Gastroesophageal sphincter (tissue), 4 donors: ENCODE measurements around the gene CFAP57. TPM values are rescaled to one million over a fixed set of nuclear protein-coding genes. Genes with fewer than 3 reads are reported as not detected.
A peak's percentile ranks its signal among the peaks of the same experiment; 100 is the strongest.

Source experiments
- ATAC-seq: fragments of 150-250 bp; one replicate; pipeline ENCODE4 v1.9.1; 2016; ENCODE audit warnings: mild to moderate bottlenecking, moderate library complexity
- H3K27ac ChIP-seq, 4 donors: fragments of 200-600 bp; sonication (generic) in 3 of 4; 1 replicate in 3 of 4; 2 replicates in 1 of 4; pipeline ENCODE4 v1.5.1; 2016 to 2019
- H3K27me3 ChIP-seq: fragments of 200-600 bp; sonication (generic); one replicate; pipeline ENCODE4 v1.5.1; 2019
- H3K36me3 ChIP-seq, 2 donors: fragments of 200-600 bp; sonication (generic); one replicate each; pipeline ENCODE4 v1.5.1; 2019; ENCODE audit warnings: control low read depth in 1 of 2
- H3K4me1 ChIP-seq, 3 donors: fragments of 200-600 bp; sonication (generic); 1 replicate in 2 of 3; 2 replicates in 1 of 3; pipeline ENCODE4 v1.5.1; 2016 to 2019; ENCODE audit warnings: control low read depth in 2 of 3
- H3K4me3 ChIP-seq, 2 donors: fragments of 200-600 bp; sonication (generic); one replicate each; pipeline ENCODE4 v1.5.1; 2019; ENCODE audit warnings: mild to moderate bottlenecking in 1 of 2, moderate library complexity in 1 of 2
- H3K9me3 ChIP-seq, 3 donors: fragments of 200-600 bp; sonication (generic); one replicate each; pipeline ENCODE4 v1.5.1; 2017 to 2019; ENCODE audit warnings: control low read depth in 2 of 3
- CTCF ChIP-seq, 4 experiments: fragments of 200-600 bp in 2 of 4; fragments of 450-650 bp in 2 of 4; sonication (generic) in 1 of 4; IDR thresholded peaks; one replicate each; pipeline ENCODE4 v1.5.1; 2017 to 2019; ENCODE audit warnings: antibody characterized with exemption in 4 of 4, mild to moderate bottlenecking in 2 of 4, moderate library complexity in 2 of 4
- EP300 ChIP-seq: sonication (generic); formaldehyde crosslinking; IDR thresholded peaks from one replicate; pipeline ENCODE4 v1.6.1; 2017; ENCODE audit warnings: antibody characterized with exemption, mild to moderate bottlenecking
- POLR2A ChIP-seq, 2 donors: fragments of 450-650 bp; IDR thresholded peaks; one replicate each; pipeline ENCODE4 v1.6.1; 2017; ENCODE audit warnings: antibody characterized with exemption in 2 of 2, mild to moderate bottlenecking in 2 of 2, moderate library complexity in 1 of 2
- POLR2AphosphoS5 ChIP-seq: sonication (generic); formaldehyde crosslinking; IDR thresholded peaks from one replicate; pipeline ENCODE4 v1.6.1; 2017; ENCODE audit warnings: antibody characterized with exemption
- WGBS, 2 donors: methylation state at CpG; one replicate each; pipeline ENCODE4 v1.1.5; 2018; ENCODE audit warnings: low coverage in 1 of 2; 5-methylcytosine and 5-hydroxymethylcytosine counted together
- total RNA-seq, 4 donors: library from RNA; depleted of rRNA; stranded (reverse); fragments of >200 nt; gene quantifications; one replicate each; pipeline ENCODE4 v1.1.0, GENCODE V29; 2016

The CFAP57 gene
- total RNA-seq, 4 donors from 2014 or later = not detected

GRCh38 chr1:43292679-43293078 lies 120.5 kb downstream of the CFAP57 start:
- no peak for ATAC-seq
- TF ChIP-seq EP300 = no peak
- no peak for TF ChIP-seq POLR2A (IDR thresholded peaks at IDR 0.05)
- TF ChIP-seq POLR2AphosphoS5 = no peak
- no peak for TF ChIP-seq CTCF (IDR thresholded peaks at IDR 0.05)
- H3K4me1 ChIP-seq = peaks cover 0 to 42% (median 18%) of the 10 kb centered on the region in 3 donors
- H3K36me3 ChIP-seq = no peaks in the 10 kb centered on the region
- no peak overlapping the region for H3K4me3 ChIP-seq
- H3K27ac ChIP-seq = peak overlapping the region in 3 of 4 donors; percentile 70 to 81 (median 71)
- H3K9me3 ChIP-seq = no peaks in the 10 kb centered on the region
- H3K27me3 ChIP-seq = no peaks in the 10 kb centered on the region
- 71% methylated on average over 4 of the region's 5 CpGs; no CpG with 5 or more reads in 1 of the 2 donors for WGBS, 2 donors

GRCh38 chr1:43293176-43293575 lies 121.0 kb downstream of the CFAP57 start:
- H3K4me3 ChIP-seq = no peak overlapping the region
- TF ChIP-seq POLR2A (IDR thresholded peaks at IDR 0.05) = no peak
- no peak for TF ChIP-seq POLR2AphosphoS5
- no peak for TF ChIP-seq EP300
- TF ChIP-seq CTCF (IDR thresholded peaks at IDR 0.05) = no peak
- 100% methylated on average over 1 of the region's 2 CpGs for WGBS, 2 donors
- H3K36me3 ChIP-seq = no peaks in the 10 kb centered on the region
- H3K4me1 ChIP-seq = peaks cover 0 to 42% (median 18%) of the 10 kb centered on the region in 3 donors
- H3K9me3 ChIP-seq = no peaks in the 10 kb centered on the region
- H3K27ac ChIP-seq = peak overlapping the region in 3 of 4 donors; percentile 70 to 81 (median 71)
- no peaks in the 10 kb centered on the region for H3K27me3 ChIP-seq
- no peak for ATAC-seq

DNA sequence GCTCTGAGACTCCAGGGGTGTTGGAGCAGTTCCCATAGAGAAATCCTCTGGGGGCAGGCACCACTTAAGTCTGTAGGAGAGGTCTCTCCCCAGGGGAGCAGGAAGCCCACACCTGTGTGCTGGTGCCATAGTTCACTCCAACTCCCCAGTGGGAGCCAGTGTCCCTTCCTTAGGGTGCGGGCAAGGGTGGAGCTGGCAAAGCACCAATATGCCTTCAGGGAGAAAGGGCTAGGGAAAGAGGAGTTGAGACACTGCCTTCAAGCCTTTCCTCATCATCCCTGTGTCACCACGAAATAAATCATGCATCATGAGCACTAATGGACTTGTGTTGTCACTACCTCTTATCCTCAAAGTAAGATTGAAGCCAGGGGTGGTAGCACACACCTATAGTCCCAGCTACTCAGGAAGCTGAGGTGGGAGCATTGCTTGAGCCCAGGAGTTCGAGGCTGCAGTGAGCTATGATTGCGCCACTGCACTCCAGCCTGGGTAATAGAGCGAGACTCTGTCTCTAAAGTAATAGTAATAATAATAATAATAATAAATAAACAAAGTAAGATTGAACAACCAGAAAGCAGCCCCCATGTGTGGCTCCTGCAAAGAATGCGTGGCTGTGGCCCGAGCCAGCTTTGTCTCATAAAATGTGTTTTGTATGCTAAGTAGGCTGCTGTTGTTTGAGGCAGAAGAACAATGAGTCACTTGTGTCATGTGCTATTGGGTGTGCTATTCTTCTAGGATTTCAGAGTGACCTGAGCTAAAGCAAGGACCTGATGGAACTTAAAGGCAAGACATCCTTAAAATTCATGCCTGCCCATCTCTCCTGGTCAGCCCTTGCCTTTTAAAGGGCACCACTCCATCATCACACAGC lies 122.0 kb downstream of the CFAP57 start:
- 67 to 79% methylated on average over 1 to 5 of the region's 7 CpGs for WGBS, 2 donors
- no peak overlapping the region for H3K4me3 ChIP-seq
- ATAC-seq = peak; percentile 32
- H3K4me1 ChIP-seq = peaks cover 0 to 42% (median 18%) of the 10 kb centered on the region in 3 donors
- TF ChIP-seq CTCF (IDR thresholded peaks at IDR 0.05) (no peak), POLR2A (IDR thresholded peaks at IDR 0.05) (no peak), POLR2AphosphoS5 (no peak), EP300 (no peak)
- H3K9me3 ChIP-seq = no peaks in the 10 kb centered on the region
- no peaks in the 10 kb centered on the region for H3K27me3 ChIP-seq
- no peaks in the 10 kb centered on the region for H3K36me3 ChIP-seq
- peak overlapping the region in 3 of 4 donors; percentile 70 to 81 (median 71) for H3K27ac ChIP-seq

GRCh38 chr1:43294761-43295160 lies 122.6 kb downstream of the CFAP57 start:
- no peaks in the 10 kb centered on the region for H3K9me3 ChIP-seq
- no peaks in the 10 kb centered on the region for H3K27me3 ChIP-seq
- H3K4me3 ChIP-seq = no peak overlapping the region
- H3K27ac ChIP-seq = peak overlapping the region; percentile 0 to 81 (median 70)
- TF ChIP-seq EP300 (no peak), POLR2A (IDR thresholded peaks at IDR 0.05) (no peak), POLR2AphosphoS5 (no peak), CTCF (IDR thresholded peaks at IDR 0.05) (no peak)
- peaks cover 0 to 48% (median 18%) of the 10 kb centered on the region in 3 donors for H3K4me1 ChIP-seq
- no peak for ATAC-seq
- no peaks in the 10 kb centered on the region for H3K36me3 ChIP-seq
- 80 to 100% methylated on average over 1 of the region's 8 CpGs for WGBS, 2 donors

DNA sequence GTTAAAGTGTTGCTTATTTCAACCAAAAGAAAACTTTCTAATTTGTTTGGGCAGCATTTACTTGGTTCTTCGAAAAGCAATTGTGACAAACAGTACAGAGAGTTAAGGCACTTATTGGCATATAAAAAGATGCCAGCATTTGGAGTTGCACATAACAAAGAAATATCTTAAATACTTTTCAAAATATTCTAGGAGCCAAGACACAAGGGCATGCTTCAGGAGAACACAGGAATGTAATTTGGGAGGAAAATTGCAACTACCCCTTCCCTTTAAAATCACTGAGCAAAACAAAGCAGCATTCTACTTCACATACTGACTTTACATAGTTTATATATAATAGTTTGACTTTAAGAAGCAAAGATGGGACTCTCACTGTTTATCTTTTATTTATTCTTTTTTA lies 124.1 kb downstream of the CFAP57 start:
- Histone ChIP-seq H3K4me1 (peaks cover 0 to 53% (median 18%) of the 10 kb centered on the region in 3 donors), H3K4me3 (no peak overlapping the region), H3K9me3 (no peaks in the 10 kb centered on the region), H3K27ac (peak overlapping the region in 3 of 4 donors; percentile 70 to 81 (median 71)), H3K27me3 (no peaks in the 10 kb centered on the region), H3K36me3 (no peaks in the 10 kb centered on the region)
- ATAC-seq = no peak
- WGBS, 2 donors = 63 to 85% methylated on average over 1 of the region's 1 CpG
- TF ChIP-seq POLR2A (IDR thresholded peaks at IDR 0.05) (no peak), POLR2AphosphoS5 (no peak), CTCF (IDR thresholded peaks at IDR 0.05) (no peak), EP300 (no peak)
